ENCODE data around the gene RANBP2. TPM values are rescaled to one million over a fixed set of nuclear protein-coding genes. Genes with fewer than 3 reads are reported as not detected.

Gene RANBP2
- total and polyA plus RNA-seq, 10 of the 15 experiments (the other 5 are each of a cell fraction or from before 2014, with no cell fraction given), result 9.0 to 81.7 (median 28.3) TPM

DNA sequence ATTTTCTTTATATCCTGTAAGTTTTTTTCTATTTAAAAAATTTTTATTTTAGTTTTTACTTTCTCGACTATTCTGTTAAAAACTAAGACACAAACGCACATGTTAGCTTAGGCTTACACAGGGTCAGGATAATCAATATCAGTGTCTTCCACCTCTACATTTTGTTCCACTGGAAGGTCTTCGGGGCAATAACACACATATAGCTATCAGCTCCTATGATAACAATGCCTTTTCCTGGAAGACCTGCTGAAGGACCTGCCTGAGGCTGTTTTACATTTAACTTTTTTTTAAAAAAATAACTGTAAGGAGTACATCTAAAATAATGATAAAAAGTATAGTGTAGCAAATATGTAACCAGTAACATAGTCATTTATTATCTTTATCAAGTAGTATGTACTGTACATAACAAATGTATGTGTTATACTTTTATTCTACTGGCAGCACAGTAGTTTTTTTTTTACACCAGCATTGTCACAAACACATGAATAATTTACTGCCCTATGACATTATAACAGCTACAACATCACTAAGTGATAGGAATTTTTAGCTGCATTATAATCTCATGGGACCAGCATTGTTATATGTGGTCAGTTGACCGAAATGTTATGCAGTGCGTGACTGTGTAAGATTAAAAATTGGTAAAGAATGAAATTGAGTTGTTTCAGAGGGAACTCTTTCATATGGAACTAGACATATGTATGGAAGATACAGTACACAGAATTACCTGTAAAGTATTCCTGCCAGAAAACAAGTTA, 105.2 kb downstream of the RANBP2 start (continued):
- no peak for TF ChIP-seq FOS (IDR thresholded peaks at IDR 0.05; ENCODE audit: borderline replicate concordance, extremely low read depth, insufficient read length)
- TF ChIP-seq, protein P1, sequence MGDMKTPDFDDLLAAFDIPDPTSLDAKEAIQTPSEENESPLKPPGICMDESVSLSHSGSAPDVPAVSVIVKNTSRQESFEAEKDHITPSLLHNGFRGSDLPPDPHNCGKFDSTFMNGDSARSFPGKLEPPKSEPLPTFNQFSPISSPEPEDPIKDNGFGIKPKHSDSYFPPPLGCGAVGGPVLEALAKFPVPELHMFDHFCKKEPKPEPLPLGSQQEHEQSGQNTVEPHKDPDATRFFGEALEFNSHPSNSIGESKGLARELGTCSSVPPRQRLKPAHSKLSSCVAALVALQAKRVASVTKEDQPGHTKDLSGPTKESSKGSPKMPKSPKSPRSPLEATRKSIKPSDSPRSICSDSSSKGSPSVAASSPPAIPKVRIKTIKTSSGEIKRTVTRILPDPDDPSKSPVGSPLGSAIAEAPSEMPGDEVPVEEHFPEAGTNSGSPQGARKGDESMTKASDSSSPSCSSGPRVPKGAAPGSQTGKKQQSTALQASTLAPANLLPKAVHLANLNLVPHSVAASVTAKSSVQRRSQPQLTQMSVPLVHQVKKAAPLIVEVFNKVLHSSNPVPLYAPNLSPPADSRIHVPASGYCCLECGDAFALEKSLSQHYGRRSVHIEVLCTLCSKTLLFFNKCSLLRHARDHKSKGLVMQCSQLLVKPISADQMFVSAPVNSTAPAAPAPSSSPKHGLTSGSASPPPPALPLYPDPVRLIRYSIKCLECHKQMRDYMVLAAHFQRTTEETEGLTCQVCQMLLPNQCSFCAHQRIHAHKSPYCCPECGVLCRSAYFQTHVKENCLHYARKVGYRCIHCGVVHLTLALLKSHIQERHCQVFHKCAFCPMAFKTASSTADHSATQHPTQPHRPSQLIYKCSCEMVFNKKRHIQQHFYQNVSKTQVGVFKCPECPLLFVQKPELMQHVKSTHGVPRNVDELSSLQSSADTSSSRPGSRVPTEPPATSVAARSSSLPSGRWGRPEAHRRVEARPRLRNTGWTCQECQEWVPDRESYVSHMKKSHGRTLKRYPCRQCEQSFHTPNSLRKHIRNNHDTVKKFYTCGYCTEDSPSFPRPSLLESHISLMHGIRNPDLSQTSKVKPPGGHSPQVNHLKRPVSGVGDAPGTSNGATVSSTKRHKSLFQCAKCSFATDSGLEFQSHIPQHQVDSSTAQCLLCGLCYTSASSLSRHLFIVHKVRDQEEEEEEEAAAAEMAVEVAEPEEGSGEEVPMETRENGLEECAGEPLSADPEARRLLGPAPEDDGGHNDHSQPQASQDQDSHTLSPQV (IDR thresholded peaks at IDR 0.05), result no peak
- TF ChIP-seq, protein P2, sequence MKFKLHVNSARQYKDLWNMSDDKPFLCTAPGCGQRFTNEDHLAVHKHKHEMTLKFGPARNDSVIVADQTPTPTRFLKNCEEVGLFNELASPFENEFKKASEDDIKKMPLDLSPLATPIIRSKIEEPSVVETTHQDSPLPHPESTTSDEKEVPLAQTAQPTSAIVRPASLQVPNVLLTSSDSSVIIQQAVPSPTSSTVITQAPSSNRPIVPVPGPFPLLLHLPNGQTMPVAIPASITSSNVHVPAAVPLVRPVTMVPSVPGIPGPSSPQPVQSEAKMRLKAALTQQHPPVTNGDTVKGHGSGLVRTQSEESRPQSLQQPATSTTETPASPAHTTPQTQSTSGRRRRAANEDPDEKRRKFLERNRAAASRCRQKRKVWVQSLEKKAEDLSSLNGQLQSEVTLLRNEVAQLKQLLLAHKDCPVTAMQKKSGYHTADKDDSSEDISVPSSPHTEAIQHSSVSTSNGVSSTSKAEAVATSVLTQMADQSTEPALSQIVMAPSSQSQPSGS (IDR thresholded peaks at IDR 0.05; ENCODE audit: low read length), result no peak
- TF ChIP-seq RELA (IDR thresholded peaks at IDR 0.05; ENCODE audit: borderline replicate concordance, partially characterized antibody), result no peak
- TF ChIP-seq, protein P3, sequence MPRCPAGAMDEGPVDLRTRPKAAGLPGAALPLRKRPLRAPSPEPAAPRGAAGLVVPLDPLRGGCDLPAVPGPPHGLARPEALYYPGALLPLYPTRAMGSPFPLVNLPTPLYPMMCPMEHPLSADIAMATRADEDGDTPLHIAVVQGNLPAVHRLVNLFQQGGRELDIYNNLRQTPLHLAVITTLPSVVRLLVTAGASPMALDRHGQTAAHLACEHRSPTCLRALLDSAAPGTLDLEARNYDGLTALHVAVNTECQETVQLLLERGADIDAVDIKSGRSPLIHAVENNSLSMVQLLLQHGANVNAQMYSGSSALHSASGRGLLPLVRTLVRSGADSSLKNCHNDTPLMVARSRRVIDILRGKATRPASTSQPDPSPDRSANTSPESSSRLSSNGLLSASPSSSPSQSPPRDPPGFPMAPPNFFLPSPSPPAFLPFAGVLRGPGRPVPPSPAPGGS (IDR thresholded peaks at IDR 0.05; ENCODE audit: borderline replicate concordance, insufficient read depth, low read depth, low read length, poor library complexity, severe bottlenecking), result no peak
- TF ChIP-seq SRF (IDR thresholded peaks at IDR 0.05; ENCODE audit: low read depth in 2 of 2, low read length in 2 of 2), result no peak
- TF ChIP-seq, protein P4, sequence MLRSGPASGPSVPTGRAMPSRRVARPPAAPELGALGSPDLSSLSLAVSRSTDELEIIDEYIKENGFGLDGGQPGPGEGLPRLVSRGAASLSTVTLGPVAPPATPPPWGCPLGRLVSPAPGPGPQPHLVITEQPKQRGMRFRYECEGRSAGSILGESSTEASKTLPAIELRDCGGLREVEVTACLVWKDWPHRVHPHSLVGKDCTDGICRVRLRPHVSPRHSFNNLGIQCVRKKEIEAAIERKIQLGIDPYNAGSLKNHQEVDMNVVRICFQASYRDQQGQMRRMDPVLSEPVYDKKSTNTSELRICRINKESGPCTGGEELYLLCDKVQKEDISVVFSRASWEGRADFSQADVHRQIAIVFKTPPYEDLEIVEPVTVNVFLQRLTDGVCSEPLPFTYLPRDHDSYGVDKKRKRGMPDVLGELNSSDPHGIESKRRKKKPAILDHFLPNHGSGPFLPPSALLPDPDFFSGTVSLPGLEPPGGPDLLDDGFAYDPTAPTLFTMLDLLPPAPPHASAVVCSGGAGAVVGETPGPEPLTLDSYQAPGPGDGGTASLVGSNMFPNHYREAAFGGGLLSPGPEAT (IDR thresholded peaks at IDR 0.05; ENCODE audit: low read depth), result no peak
- TF ChIP-seq LARP7 (IDR thresholded peaks at IDR 0.05), result no peak

Data from GM12878 (cell line).